ENCODE results near the gene LSM3. TPM values are rescaled to one million over a fixed set of nuclear protein-coding genes. Genes with fewer than 3 reads are reported as not detected.
"Not testable (repeated sequence)": the region's sequence is repeated elsewhere in the genome, so short reads cannot be mapped to it uniquely, and the experiment has no call there.

Gene LSM3
- total and polyA plus RNA-seq, 9 of the 15 experiments (the other 6 are each of a cell fraction or from before 2014, with no cell fraction given): 33.8 to 203 (median 61.2) TPM

DNA sequence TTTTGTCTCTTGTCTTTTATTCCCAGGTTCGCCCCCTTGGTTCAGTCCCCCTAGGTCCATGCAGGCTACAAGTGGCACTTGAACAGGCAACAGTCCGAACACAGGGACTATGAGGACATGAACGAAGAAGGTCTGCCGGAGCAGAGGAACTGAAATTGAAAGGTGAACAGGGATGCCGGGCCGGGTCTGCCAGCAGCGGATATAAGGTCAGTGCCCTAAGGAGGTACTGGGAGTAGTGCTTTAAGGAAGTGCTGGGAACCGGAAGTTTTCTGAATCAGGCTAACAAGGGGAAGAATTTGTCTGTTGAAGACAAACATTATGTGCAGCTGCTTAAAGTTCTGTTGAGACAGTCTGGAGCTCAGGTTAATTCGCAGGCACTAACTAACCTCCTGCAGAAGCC lies 46.8 kb downstream of the LSM3 start:
- TF ChIP-seq, protein P1, sequence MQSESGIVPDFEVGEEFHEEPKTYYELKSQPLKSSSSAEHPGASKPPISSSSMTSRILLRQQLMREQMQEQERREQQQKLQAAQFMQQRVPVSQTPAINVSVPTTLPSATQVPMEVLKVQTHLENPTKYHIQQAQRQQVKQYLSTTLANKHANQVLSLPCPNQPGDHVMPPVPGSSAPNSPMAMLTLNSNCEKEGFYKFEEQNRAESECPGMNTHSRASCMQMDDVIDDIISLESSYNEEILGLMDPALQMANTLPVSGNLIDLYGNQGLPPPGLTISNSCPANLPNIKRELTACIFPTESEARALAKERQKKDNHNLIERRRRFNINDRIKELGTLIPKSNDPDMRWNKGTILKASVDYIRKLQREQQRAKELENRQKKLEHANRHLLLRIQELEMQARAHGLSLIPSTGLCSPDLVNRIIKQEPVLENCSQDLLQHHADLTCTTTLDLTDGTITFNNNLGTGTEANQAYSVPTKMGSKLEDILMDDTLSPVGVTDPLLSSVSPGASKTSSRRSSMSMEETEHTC (IDR thresholded peaks at IDR 0.05): no peak
- 0 out of 2 replicates have a peak, but pooled peaks have one; percentile 20 for TF ChIP-seq SPI1 (IDR thresholded peaks at IDR 0.05; ENCODE audit: borderline replicate concordance, low read depth, low read length)
- CTCF ChIA-PET (ENCODE audit: low intra/inter-chr PET ratio): no interaction called here
- Histone ChIP-seq H3K9me3 (replicated peaks; ENCODE audit: control insufficient read depth, insufficient read depth, low read depth, low read length) (peaks cover 13% of the 10 kb centered on the region), H3K27me3 (ENCODE audit: control insufficient read depth in 2 of 2, insufficient read depth in 2 of 2, low read length in 2 of 2) (no peaks in the 10 kb centered on the region), H3K9me1 (ENCODE audit: control insufficient read depth, insufficient read depth, low read length) (no peaks in the 10 kb centered on the region), H3K4me1 (replicated peaks in 1 of 2; ENCODE audit: control insufficient read depth in 2 of 2, insufficient read depth in 2 of 2, low read length in 2 of 2) (peaks cover 14 to 47% of the 10 kb centered on the region in 2 experiments), H4K20me1 (replicated peaks; ENCODE audit: control insufficient read depth, insufficient read depth, low read length) (no peaks in the 10 kb centered on the region), H3K9ac (ENCODE audit: insufficient read depth in 1 of 2, low read depth in 2 of 2, low read length in 2 of 2) (no peak overlapping the region), H3K4me3 (no peak overlapping the region), H3K36me3 (ENCODE audit: control insufficient read depth, insufficient read depth, low read length) (no peaks in the 10 kb centered on the region; the same call in 2 of the 3 replicates), H3K4me2 (ENCODE audit: insufficient read depth, low read length) (no peak overlapping the region), H2AFZ (ENCODE audit: low read depth, low read length) (peak overlapping the region; percentile 1; the same call in 1 of the 2 replicates), H3K27ac (ENCODE audit: extremely low read depth, low read depth, low read length) (no peak overlapping the region), H3K79me2 (ENCODE audit: control insufficient read depth, insufficient read depth, low read length) (no peaks in the 10 kb centered on the region)
- ATAC-seq (no peak), FAIRE-seq (no peak), DNase-seq (ENCODE audit: extremely low read depth in 1 of 4, low spot score in 3 of 4) (no peak)
- BruUV-seq (replicated peaks): no TSS peak
- 85% methylated on average over 9 of the region's 9 CpGs for WGBS (ENCODE audit: insufficient coverage, low coverage, missing lambda C conversion rate)
- intact Hi-C loops (cut with micrococcal nuclease): no loop called here
- POLR2A ChIA-PET: no interaction called here
- in situ Hi-C loops (cut with MboI): no loop called here

DNA sequence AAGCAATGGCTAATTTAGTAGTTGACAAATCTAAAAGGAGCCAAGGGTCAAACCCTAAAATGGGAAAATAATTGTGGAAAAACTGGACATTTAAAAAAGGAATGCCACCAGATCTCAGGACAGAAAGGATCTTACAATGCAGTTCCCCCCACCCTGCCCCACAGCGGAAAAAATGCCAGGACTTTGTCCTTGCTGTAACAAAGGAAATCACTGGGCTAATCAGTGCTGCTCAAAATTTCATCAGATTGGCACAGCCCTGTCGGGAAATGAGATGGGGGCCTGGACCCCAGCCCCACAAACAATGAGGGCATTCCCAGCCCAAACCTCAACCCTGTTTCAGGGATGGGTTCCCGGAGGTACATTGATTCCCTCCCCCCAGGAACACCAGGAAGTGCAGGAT lies 47.7 kb downstream of the LSM3 start:
- H3K4me3 ChIP-seq; FAIRE-seq; H3K36me3 ChIP-seq (ENCODE audit: control insufficient read depth, insufficient read depth, low read length); intact Hi-C loops (cut with micrococcal nuclease); CTCF ChIA-PET (ENCODE audit: low intra/inter-chr PET ratio); H3K27me3 ChIP-seq (ENCODE audit: control insufficient read depth in 2 of 2, insufficient read depth in 2 of 2, low read length in 2 of 2); in situ Hi-C loops (cut with MboI); H3K27ac ChIP-seq (ENCODE audit: extremely low read depth, low read depth, low read length); H3K4me2 ChIP-seq (ENCODE audit: insufficient read depth, low read length); H3K9ac ChIP-seq (ENCODE audit: insufficient read depth in 1 of 2, low read depth in 2 of 2, low read length in 2 of 2); BruUV-seq (replicated peaks); H2AFZ ChIP-seq (ENCODE audit: low read depth, low read length); POLR2A ChIA-PET; H3K79me2 ChIP-seq (ENCODE audit: control insufficient read depth, insufficient read depth, low read length); H4K20me1 ChIP-seq (replicated peaks; ENCODE audit: control insufficient read depth, insufficient read depth, low read length); ATAC-seq; DNase-seq (ENCODE audit: extremely low read depth in 1 of 4, low spot score in 3 of 4); H3K9me1 ChIP-seq (ENCODE audit: control insufficient read depth, insufficient read depth, low read length): not testable (repeated sequence)
- H3K4me1 ChIP-seq (replicated peaks in 1 of 2; ENCODE audit: control insufficient read depth in 2 of 2, insufficient read depth in 2 of 2, low read length in 2 of 2): peaks cover 23 to 56% of the 10 kb centered on the region in 2 experiments
- 47% methylated on average over 3 of the region's 3 CpGs for WGBS (ENCODE audit: insufficient coverage, low coverage, missing lambda C conversion rate)
- peaks cover 12% of the 10 kb centered on the region for H3K9me3 ChIP-seq (replicated peaks; ENCODE audit: control insufficient read depth, insufficient read depth, low read depth, low read length)

Measured in K562 (cell line).